DND-41 (cell line): ENCODE results near the gene APOBR.

Source experiments
- ATAC-seq: fragments of 200-7000 bp; cut with Tn5 transposase; 3 replicates; pipeline ENCODE4 v1.9.1; 2021; ENCODE audit warnings: low read depth; ENCODE audit not compliant: insufficient read depth
- DNase-seq: peaks from one replicate; pipeline ENCODE4 v3.0.0-alpha.2; 2020
- H2AFZ ChIP-seq: 2 replicates; pipeline ENCODE4 v1.6.0; 2012; ENCODE audit warnings: low read depth, low read length
- H3K27ac ChIP-seq: 2 replicates; pipeline ENCODE4 v1.5.1; 2012; ENCODE audit warnings: low read length, inconsistent platforms
- H3K27me3 ChIP-seq: fragments of 200-600 bp; sonication (generic); 2 replicates; pipeline ENCODE4 v1.6.0; 2012; ENCODE audit warnings: low read length, mild to moderate bottlenecking, inconsistent platforms; ENCODE audit not compliant: insufficient read depth, poor library complexity
- H3K36me3 ChIP-seq: 2 replicates; pipeline ENCODE4 v1.5.1; 2012; ENCODE audit warnings: low read length, inconsistent platforms; ENCODE audit not compliant: insufficient read depth
- H3K4me1 ChIP-seq: 2 replicates; pipeline ENCODE4 v1.5.1; 2012; ENCODE audit warnings: mild to moderate bottlenecking, low read length; ENCODE audit not compliant: insufficient read depth
- H3K4me2 ChIP-seq: 2 replicates; pipeline ENCODE4 v1.6.0; 2012; ENCODE audit warnings: mild to moderate bottlenecking, moderate library complexity, low read length, inconsistent platforms; ENCODE audit not compliant: insufficient read depth
- H3K4me3 ChIP-seq, 2 experiments: fragments of 200-600 bp in 1 of 2; shearing (Covaris generic) in 1 of 2; 2 replicates each; pipeline ENCODE4 v1.5.1; 2012 to 2016; ENCODE audit warnings: inconsistent platforms in 2 of 2, low read length in 2 of 2, mild to moderate bottlenecking in 2 of 2, low read depth in 1 of 2, moderate library complexity in 1 of 2
- H3K79me2 ChIP-seq: 2 replicates; pipeline ENCODE4 v1.6.0; 2012; ENCODE audit warnings: low read length, inconsistent platforms; ENCODE audit not compliant: insufficient read depth
- H3K9ac ChIP-seq: 2 replicates; pipeline ENCODE4 v1.6.0; 2012; ENCODE audit warnings: low read depth, mild to moderate bottlenecking, inconsistent platforms, low read length, moderate library complexity
- H3K9me3 ChIP-seq: 2 replicates; pipeline ENCODE4 v1.5.1; 2012; ENCODE audit warnings: low read length, moderate library complexity, mild to moderate bottlenecking, inconsistent platforms; ENCODE audit not compliant: insufficient read depth, severe bottlenecking
- H4K20me1 ChIP-seq: 2 replicates; pipeline ENCODE4 v1.6.0; 2012; ENCODE audit warnings: low read length; ENCODE audit not compliant: insufficient read depth
- EZH2 ChIP-seq: IDR thresholded peaks from 3 replicates; pipeline ENCODE4 v1.6.1; 2012; ENCODE audit warnings: borderline replicate concordance, low read depth, mild to moderate bottlenecking, moderate library complexity, low read length, inconsistent platforms; ENCODE audit not compliant: severe bottlenecking
- TF ChIP-seq, protein P1 (sequence below): IDR thresholded peaks from 2 replicates; pipeline ENCODE4 v1.5.1; 2012; ENCODE audit warnings: borderline replicate concordance, low read length, moderate library complexity, mild to moderate bottlenecking; ENCODE audit not compliant: poor library complexity, severe bottlenecking; ENCODE audit errors: extremely low read depth

The APOBR gene

DNA sequence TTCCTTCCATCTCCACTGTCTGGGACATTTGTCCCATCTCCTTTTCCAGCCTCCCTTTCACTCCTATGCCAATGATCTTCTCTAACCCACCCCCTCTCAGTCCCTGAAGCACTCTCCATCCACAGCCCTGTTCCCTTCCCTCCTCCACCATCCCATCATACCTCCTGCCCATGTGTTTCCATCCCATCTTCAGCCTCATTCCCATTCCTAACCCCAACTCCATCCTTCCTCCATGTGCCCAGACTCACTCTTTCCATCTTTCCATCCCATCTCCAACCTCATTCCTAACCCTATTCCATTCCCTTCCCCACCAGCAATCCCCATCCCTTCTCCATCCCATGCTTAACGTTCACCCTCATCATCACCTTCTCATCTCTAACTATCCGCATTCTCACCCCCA lies 7.8 kb downstream of the APOBR start:
- no peaks in the 10 kb centered on the region for H3K4me1 ChIP-seq
- ATAC-seq: no peak
- H3K27me3 ChIP-seq: no peaks in the 10 kb centered on the region
- TF ChIP-seq, protein P1, sequence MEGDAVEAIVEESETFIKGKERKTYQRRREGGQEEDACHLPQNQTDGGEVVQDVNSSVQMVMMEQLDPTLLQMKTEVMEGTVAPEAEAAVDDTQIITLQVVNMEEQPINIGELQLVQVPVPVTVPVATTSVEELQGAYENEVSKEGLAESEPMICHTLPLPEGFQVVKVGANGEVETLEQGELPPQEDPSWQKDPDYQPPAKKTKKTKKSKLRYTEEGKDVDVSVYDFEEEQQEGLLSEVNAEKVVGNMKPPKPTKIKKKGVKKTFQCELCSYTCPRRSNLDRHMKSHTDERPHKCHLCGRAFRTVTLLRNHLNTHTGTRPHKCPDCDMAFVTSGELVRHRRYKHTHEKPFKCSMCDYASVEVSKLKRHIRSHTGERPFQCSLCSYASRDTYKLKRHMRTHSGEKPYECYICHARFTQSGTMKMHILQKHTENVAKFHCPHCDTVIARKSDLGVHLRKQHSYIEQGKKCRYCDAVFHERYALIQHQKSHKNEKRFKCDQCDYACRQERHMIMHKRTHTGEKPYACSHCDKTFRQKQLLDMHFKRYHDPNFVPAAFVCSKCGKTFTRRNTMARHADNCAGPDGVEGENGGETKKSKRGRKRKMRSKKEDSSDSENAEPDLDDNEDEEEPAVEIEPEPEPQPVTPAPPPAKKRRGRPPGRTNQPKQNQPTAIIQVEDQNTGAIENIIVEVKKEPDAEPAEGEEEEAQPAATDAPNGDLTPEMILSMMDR: no peak
- TF ChIP-seq EZH2: no peak
- H3K9ac ChIP-seq: no peak overlapping the region
- no peaks in the 10 kb centered on the region for H3K79me2 ChIP-seq
- no peaks in the 10 kb centered on the region for H3K9me3 ChIP-seq
- H3K4me2 ChIP-seq: no peak overlapping the region
- DNase-seq: no peak
- H4K20me1 ChIP-seq: no peaks in the 10 kb centered on the region
- no peak overlapping the region for H2AFZ ChIP-seq
- H3K4me3 ChIP-seq: no peak overlapping the region
- no peaks in the 10 kb centered on the region for H3K36me3 ChIP-seq
- no peak overlapping the region for H3K27ac ChIP-seq

DNA sequence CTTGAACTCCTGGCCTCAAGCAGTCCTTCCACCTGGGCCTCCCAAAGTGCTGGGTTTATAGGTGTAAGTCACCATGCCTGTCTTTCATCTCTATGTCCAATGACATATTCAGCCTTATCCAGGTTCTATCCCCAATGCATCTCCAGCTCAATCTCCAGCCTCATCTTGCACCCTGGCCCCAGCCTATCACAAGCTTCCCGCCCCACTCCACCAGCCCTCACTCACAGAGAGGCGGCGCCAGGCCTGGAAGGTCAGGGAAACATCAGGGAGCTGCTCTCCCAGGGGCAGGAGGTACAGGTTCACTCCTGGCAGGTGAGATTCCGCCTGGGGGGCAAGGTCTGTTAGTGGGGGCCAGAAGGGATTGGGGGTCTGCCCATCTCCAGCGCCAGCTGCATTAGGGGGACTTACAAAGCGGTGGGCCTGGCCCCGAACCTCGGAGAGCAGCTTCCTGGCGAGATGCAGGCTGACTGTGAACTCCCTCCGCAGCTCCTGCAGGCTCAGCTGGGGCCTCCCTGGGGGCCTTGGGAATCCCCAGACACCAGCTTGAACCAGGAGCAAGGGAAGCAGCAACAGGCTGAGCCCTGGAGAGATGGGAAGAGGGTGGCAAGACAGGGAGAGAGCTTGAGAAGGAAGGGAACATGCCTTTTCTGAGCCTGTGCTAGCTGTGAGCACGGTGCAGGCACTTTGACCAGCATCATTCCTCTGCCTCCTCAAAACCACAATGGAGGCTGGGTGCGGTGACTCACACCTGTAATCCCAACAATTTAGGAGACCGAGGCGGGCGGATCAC lies 9.2 kb downstream of the APOBR start:
- Histone ChIP-seq H3K9me3 (no peaks in the 10 kb centered on the region), H3K27me3 (no peaks in the 10 kb centered on the region), H3K4me2 (no peak overlapping the region), H3K79me2 (no peaks in the 10 kb centered on the region), H3K4me1 (no peaks in the 10 kb centered on the region), H4K20me1 (no peaks in the 10 kb centered on the region), H3K36me3 (no peaks in the 10 kb centered on the region), H3K4me3 (no peak overlapping the region), H3K9ac (no peak overlapping the region), H3K27ac (no peak overlapping the region), H2AFZ (no peak overlapping the region)
- ATAC-seq (no peak), DNase-seq (no peak)
- TF ChIP-seq, protein P1: no peak
- no peak for TF ChIP-seq EZH2

DNA sequence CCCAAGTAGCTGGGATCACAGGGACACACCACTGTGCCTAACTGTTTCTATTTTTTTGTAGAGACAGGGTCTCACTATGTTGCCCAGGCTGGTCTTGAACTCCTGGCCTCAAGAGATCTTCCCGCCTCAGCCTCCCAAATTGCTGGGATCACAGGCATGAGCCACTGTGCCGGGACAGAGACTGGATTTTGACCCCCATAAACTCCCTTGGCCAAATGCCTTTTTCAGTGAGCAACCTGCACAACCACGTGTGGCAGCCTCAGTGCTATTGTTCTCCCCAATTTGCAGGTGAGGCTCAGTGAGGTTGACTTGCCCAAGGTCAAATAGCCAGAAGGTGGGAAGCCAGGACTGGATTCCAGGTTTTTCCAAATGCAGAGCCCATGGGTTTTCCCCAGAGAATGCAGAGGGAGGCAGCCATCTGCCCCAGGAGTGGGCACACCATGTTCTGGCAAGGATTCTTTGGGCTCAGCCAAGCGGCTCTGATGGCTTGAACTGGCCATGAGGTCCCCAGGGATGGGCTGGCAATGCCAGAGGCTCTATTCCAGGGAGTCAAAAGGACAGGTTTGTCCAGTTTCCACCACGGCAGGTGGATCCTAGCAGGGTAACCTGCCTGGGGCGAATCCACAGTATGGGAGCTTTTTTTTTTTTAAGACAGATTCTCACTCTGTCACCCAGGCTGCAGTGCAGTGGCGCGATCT lies 10.4 kb downstream of the APOBR start:
- no peak for ATAC-seq
- no peaks in the 10 kb centered on the region for H3K4me1 ChIP-seq

More for the DNA sequence above, 10.4 kb downstream of the APOBR start:
- Histone ChIP-seq H3K9me3 (no peaks in the 10 kb centered on the region), H4K20me1 (no peaks in the 10 kb centered on the region), H3K4me2 (no peak overlapping the region), H3K9ac (no peak overlapping the region), H3K27ac (no peak overlapping the region), H2AFZ (no peak overlapping the region), H3K36me3 (no peaks in the 10 kb centered on the region), H3K4me3 (no peak overlapping the region), H3K27me3 (no peaks in the 10 kb centered on the region), H3K79me2 (no peaks in the 10 kb centered on the region)
- DNase-seq: no peak
- TF ChIP-seq, protein P1: no peak
- TF ChIP-seq EZH2: no peak
